Liver (tissue), 9 donors: ENCODE results near the gene DHRS3. TPM values are rescaled to one million over a fixed set of nuclear protein-coding genes. Genes with fewer than 3 reads are reported as not detected.
"Not testable (repeated sequence)": the region's sequence is repeated elsewhere in the genome, so short reads cannot be mapped to it uniquely, and the experiment has no call there.

Source experiments
- DNase-seq: peaks from one replicate; pipeline ENCODE4 v3.0.0-alpha.2; 2017; ENCODE audit warnings: low spot score
- H3K27ac ChIP-seq, 2 donors: one replicate each; pipeline ENCODE4 v1.7.0; 2013; ENCODE audit warnings: inconsistent platforms in 2 of 2, low read length in 2 of 2, control low read depth in 1 of 2, low read depth in 1 of 2, mild to moderate bottlenecking in 1 of 2
- H3K27me3 ChIP-seq, 4 donors: one replicate each; pipeline versions ENCODE4 v1.6.1 to v1.7.0; 2013; ENCODE audit warnings: low read length in 3 of 4, inconsistent platforms in 1 of 4, mild to moderate bottlenecking in 1 of 4, moderate library complexity in 1 of 4; ENCODE audit not compliant: control insufficient read depth in 4 of 4, insufficient read depth in 4 of 4
- H3K36me3 ChIP-seq, 4 donors: one replicate each; pipeline versions ENCODE4 v1.6.1 to v1.7.0; 2013; ENCODE audit warnings: low read length in 3 of 4, mild to moderate bottlenecking in 3 of 4, low read depth in 1 of 4, moderate library complexity in 1 of 4; ENCODE audit not compliant: control insufficient read depth in 4 of 4, insufficient read depth in 3 of 4
- H3K4me1 ChIP-seq, 4 donors: one replicate each; pipeline versions ENCODE4 v1.6.1 to v1.7.0; 2013; ENCODE audit warnings: low read length in 3 of 4, mild to moderate bottlenecking in 3 of 4, moderate library complexity in 1 of 4; ENCODE audit not compliant: control insufficient read depth in 4 of 4, insufficient read depth in 4 of 4
- H3K4me3 ChIP-seq, 3 donors: one replicate each; pipeline versions ENCODE4 v1.6.1 to v1.7.0; 2013; ENCODE audit warnings: low read length in 3 of 3, control low read depth in 1 of 3, low read depth in 1 of 3, mild to moderate bottlenecking in 1 of 3
- H3K9ac ChIP-seq, 2 donors: one replicate each; pipeline ENCODE4 v1.7.0; 2013; ENCODE audit warnings: low read length in 2 of 2, mild to moderate bottlenecking in 2 of 2, moderate library complexity in 2 of 2, control low read depth in 1 of 2, low read depth in 1 of 2
- H3K9me3 ChIP-seq, 4 donors: one replicate each; pipeline versions ENCODE4 v1.6.1 to v1.7.0; 2013; ENCODE audit warnings: low read length in 3 of 4; ENCODE audit not compliant: control insufficient read depth in 4 of 4
- ATF3 ChIP-seq: IDR thresholded peaks from 2 replicates; pipeline ENCODE4 v1.6.1; 2016; ENCODE audit warnings: antibody characterized with exemption
- CTCF ChIP-seq: fragments of 150-350 bp; IDR thresholded peaks from 2 replicates; pipeline ENCODE4 v1.5.1; 2017; ENCODE audit warnings: improper control_type of control experiment, low read depth, low read length; ENCODE audit not compliant: missing input control
- EGR1 ChIP-seq, 2 donors: IDR thresholded peaks; 2 replicates each; pipeline ENCODE4 v1.6.1; 2016 to 2018; ENCODE audit warnings: antibody characterized with exemption in 2 of 2, low read depth in 2 of 2
- FOXA1 ChIP-seq: IDR thresholded peaks from 2 replicates; pipeline ENCODE4 v1.6.1; 2016; ENCODE audit warnings: antibody characterized with exemption
- FOXA2 ChIP-seq: IDR thresholded peaks from 2 replicates; pipeline ENCODE4 v1.6.1; 2016; ENCODE audit warnings: antibody characterized with exemption
- GABPA ChIP-seq, 2 donors: IDR thresholded peaks in 1 of 2; conservative IDR thresholded peaks in 1 of 2; 2 replicates each; pipeline ENCODE4 v1.6.1; 2016; ENCODE audit warnings: antibody characterized with exemption in 2 of 2, mild to moderate bottlenecking in 1 of 2, moderate library complexity in 1 of 2
- HNF4A ChIP-seq, 2 donors: conservative IDR thresholded peaks; 2 replicates each; pipeline ENCODE4 v1.6.1; 2016; ENCODE audit warnings: antibody characterized with exemption in 2 of 2, mild to moderate bottlenecking in 2 of 2
- JUND ChIP-seq, 2 donors: IDR thresholded peaks; 2 replicates each; pipeline ENCODE4 v1.6.1; 2016; ENCODE audit warnings: antibody characterized with exemption in 2 of 2
- MAX ChIP-seq: IDR thresholded peaks from 2 replicates; pipeline ENCODE4 v1.6.1; 2016; ENCODE audit warnings: antibody characterized with exemption
- NR2F2 ChIP-seq: IDR thresholded peaks from 2 replicates; pipeline ENCODE4 v1.6.1; 2016; ENCODE audit warnings: antibody characterized with exemption
- RAD21 ChIP-seq, 2 donors: IDR thresholded peaks; 2 replicates each; pipeline ENCODE4 v1.6.1; 2016; ENCODE audit warnings: antibody characterized with exemption in 2 of 2, mild to moderate bottlenecking in 2 of 2
- REST ChIP-seq: IDR thresholded peaks from 2 replicates; pipeline ENCODE4 v1.6.1; 2016; ENCODE audit warnings: antibody characterized with exemption, mild to moderate bottlenecking
- RXRA ChIP-seq, 2 donors: IDR thresholded peaks; 2 replicates each; pipeline ENCODE4 v1.6.1; 2017 to 2018; ENCODE audit warnings: antibody characterized with exemption in 2 of 2, mild to moderate bottlenecking in 1 of 2
- SP1 ChIP-seq: IDR thresholded peaks from 2 replicates; pipeline ENCODE4 v1.6.1; 2018; ENCODE audit warnings: antibody characterized with exemption, mild to moderate bottlenecking
- TAF1 ChIP-seq: conservative IDR thresholded peaks from 2 replicates; pipeline ENCODE4 v1.6.1; 2016; ENCODE audit warnings: antibody characterized with exemption, mild to moderate bottlenecking
- YY1 ChIP-seq: IDR thresholded peaks from 2 replicates; pipeline ENCODE4 v1.6.1; 2016; ENCODE audit warnings: antibody characterized with exemption, mild to moderate bottlenecking
- ZBTB33 ChIP-seq: IDR thresholded peaks from 2 replicates; pipeline ENCODE4 v1.6.1; 2016; ENCODE audit warnings: antibody characterized with exemption
- WGBS: extraction: QIAGEN DNeasy Blood & Tissue Kit; methylation state at CpG from one replicate; pipeline ENCODE4 v1.1.7; 2013; 5-methylcytosine and 5-hydroxymethylcytosine counted together
- polyA plus RNA-seq, 2 donors: library from polyadenylated mRNA; stranded (reverse) in 1 of 2; unstranded in 1 of 2; fragments of 200-250 nt in 1 of 2; fragments of >200 nt in 1 of 2; fragmentation: Nextera tagmentation in 1 of 2; extraction: Ambion mirVana in 1 of 2; gene quantifications; one replicate each; pipeline versions ENCODE4 v1.2.1 to v1.2.3, GENCODE V29; 2013 to 2015
- total RNA-seq, 2 donors: library from RNA; depleted of rRNA; stranded (reverse); fragments of >200 nt; gene quantifications; one replicate each; pipeline ENCODE4 v1.2.3, GENCODE V29; 2014
- donor health status: healthy.
- donor health status: healthy.
- donor health status: healthy.
- donor health status: healthy.
- donor health status: healthy.

The DHRS3 gene
- total and polyA plus RNA-seq, 4 donors = 62.6 to 185 (median 158) TPM

- TF ChIP-seq MAX = no peak
- TF ChIP-seq YY1 = no peak
- TF ChIP-seq EGR1 (IDR thresholded peaks at IDR 0.05; ENCODE audit: low read depth in 2 of 2) = no peak
- no peak for TF ChIP-seq TAF1
- no peak for TF ChIP-seq CTCF
These were observed 30.7 kb upstream of the DHRS3 start (continued) for GRCh38 chr1:12648741-12649140.

- H3K27me3 ChIP-seq, H3K36me3 ChIP-seq, H3K9me3 ChIP-seq, DNase-seq, H3K27ac ChIP-seq, H3K9ac ChIP-seq, H3K4me3 ChIP-seq, H3K4me1 ChIP-seq: not testable (repeated sequence)
- 92% methylated on average over 9 of the region's 9 CpGs for WGBS
These were observed 27.4 kb upstream of the DHRS3 start for GRCh38 chr1:12645401-12645800.

GRCh38 chr1:12644829-12645228 is 26.8 kb upstream of the DHRS3 start:
- TF ChIP-seq YY1 (no peak), SP1 (no peak), MAX (no peak), FOXA2 (no peak), JUND (IDR thresholded peaks at IDR 0.05) (no peak), EGR1 (IDR thresholded peaks at IDR 0.05; ENCODE audit: low read depth in 2 of 2) (no peak), TAF1 (no peak), ZBTB33 (no peak), HNF4A (conservative IDR thresholded peaks at IDR 0.05) (no peak), FOXA1 (no peak), RXRA (IDR thresholded peaks at IDR 0.05) (no peak)
- Histone ChIP-seq H3K27me3 (peaks cover 0 to 3% (median 0%) of the 10 kb centered on the region in 4 donors), H3K36me3 (no peaks in the 10 kb centered on the region), H3K27ac (no peak overlapping the region), H3K9me3 (peaks cover 0 to 8% (median 5%) of the 10 kb centered on the region in 4 donors), H3K9ac (no peak overlapping the region), H3K4me1 (no peaks in the 10 kb centered on the region), H3K4me3 (no peak overlapping the region)
- DNase-seq = no peak
- 89% methylated on average over 2 of the region's 2 CpGs for WGBS

- peaks cover 3 to 13% (median 6%) of the 10 kb centered on the region in 4 donors for H3K9me3 ChIP-seq
- peaks cover 0 to 3% (median 0%) of the 10 kb centered on the region in 4 donors for H3K27me3 ChIP-seq
- H3K4me3 ChIP-seq = no peak overlapping the region
- no peak overlapping the region for H3K27ac ChIP-seq
- peaks cover 0 to under 1% (median 0%) of the 10 kb centered on the region in 4 donors for H3K36me3 ChIP-seq
- DNase-seq = no peak
- no peak overlapping the region for H3K9ac ChIP-seq
- TF ChIP-seq ATF3 = no peak
- no peak for TF ChIP-seq NR2F2
- TF ChIP-seq SP1 = no peak
- no peak for TF ChIP-seq GABPA (IDR thresholded peaks at IDR 0.05 in 1 of 2, conservative IDR thresholded peaks at IDR 0.05 in 1 of 2)
- no peak for TF ChIP-seq HNF4A (conservative IDR thresholded peaks at IDR 0.05)
- TF ChIP-seq RAD21 (IDR thresholded peaks at IDR 0.05) = no peak
- TF ChIP-seq JUND (IDR thresholded peaks at IDR 0.05) = no peak
- TF ChIP-seq REST = no peak
- TF ChIP-seq FOXA2 = no peak
- no peak for TF ChIP-seq TAF1
- H3K4me1 ChIP-seq = no peaks in the 10 kb centered on the region
- WGBS = 92% methylated on average over 2 of the region's 2 CpGs
These were observed 26.2 kb upstream of the DHRS3 start for GRCh38 chr1:12644237-12644636.
